Uterus (tissue), 4 donors: ENCODE results near the gene HMX1. TPM values are rescaled to one million over a fixed set of nuclear protein-coding genes. Genes with fewer than 3 reads are reported as not detected.

Experiments
- DNase-seq, 2 donors: peaks; one replicate each; pipeline ENCODE4 v3.0.0-alpha.2; 2019 to 2020
- H3K27ac ChIP-seq, 2 donors: fragments of 200-600 bp; sonication (generic); 1 replicate in 1 of 2; 2 replicates in 1 of 2; pipeline ENCODE4 v1.5.1; 2016 to 2018
- H3K27me3 ChIP-seq, 2 donors: fragments of 200-600 bp; sonication (generic); one replicate each; pipeline ENCODE4 v1.5.1; 2018 to 2019; ENCODE audit warnings: control low read depth in 1 of 2
- H3K36me3 ChIP-seq, 2 donors: fragments of 200-600 bp; sonication (generic); one replicate each; pipeline ENCODE4 v1.5.1; 2019; ENCODE audit warnings: control low read depth in 1 of 2
- H3K4me1 ChIP-seq, 2 donors: fragments of 200-600 bp; sonication (generic); one replicate each; pipeline ENCODE4 v1.5.1; 2018 to 2019; ENCODE audit warnings: control low read depth in 1 of 2
- H3K4me3 ChIP-seq, 2 donors: fragments of 200-600 bp; sonication (generic); 1 replicate in 1 of 2; 2 replicates in 1 of 2; pipeline ENCODE4 v1.5.1; 2018 to 2019; ENCODE audit warnings: mild to moderate bottlenecking in 1 of 2
- H3K9me3 ChIP-seq, 2 donors: fragments of 200-600 bp; sonication (generic); one replicate each; pipeline ENCODE4 v1.5.1; 2019; ENCODE audit warnings: control low read depth in 1 of 2
- POLR2A ChIP-seq, 2 donors: fragments of 450-650 bp; IDR thresholded peaks; one replicate each; pipeline ENCODE4 v1.6.1; 2016; ENCODE audit warnings: antibody characterized with exemption in 2 of 2, mild to moderate bottlenecking in 1 of 2, moderate library complexity in 1 of 2
- intact Hi-C: fragments of 100-400 bp; cut with DNase I; formaldehyde crosslinking; loops from one replicate; pipeline ENCODE4 v1.15.1; 2023; ENCODE audit warnings: low total_unique reads
- total RNA-seq, 4 donors: library from RNA; depleted of rRNA in 3 of 4; stranded (reverse); fragments of >200 nt in 3 of 4; gene quantifications; one replicate each; pipeline versions ENCODE4 v1.1.0 to v1.2.4, GENCODE V29; 2014 to 2023
- TF ChIP-seq, protein P1 (sequence below), 4 experiments: fragments of 200-600 bp in 2 of 4; fragments of 450-650 bp in 2 of 4; sonication (generic) in 2 of 4; IDR thresholded peaks; one replicate each; pipeline ENCODE4 v1.5.1; 2016 to 2019; ENCODE audit warnings: antibody characterized with exemption in 4 of 4, mild to moderate bottlenecking in 2 of 4, moderate library complexity in 1 of 4
- donor health status: DM: yes; HTN: yes; CAD: no.

The HMX1 gene
- total RNA-seq, 4 donors from 2014 or later, result 0.21 TPM; not detected in 3

DNA sequence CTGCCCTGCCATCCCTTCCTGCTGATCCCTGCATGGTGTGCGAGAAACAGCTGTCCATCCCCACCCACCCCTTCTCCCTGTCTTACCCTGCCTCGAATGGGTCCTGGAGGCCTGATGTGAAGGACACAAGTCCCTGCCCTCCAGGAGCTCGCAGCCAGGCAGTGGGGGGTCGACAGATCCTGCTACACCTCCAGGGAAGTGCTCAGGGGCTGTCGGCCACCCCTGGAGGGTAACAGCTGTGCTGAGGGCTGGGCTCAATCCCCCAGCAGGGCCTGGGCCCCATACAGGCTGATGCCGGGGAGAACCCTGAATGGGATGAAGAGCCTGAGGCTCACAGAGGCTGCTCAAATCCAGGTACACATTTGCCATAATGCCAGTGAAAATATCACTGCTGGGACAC is 17.6 kb downstream of the HMX1 start:
- no peak overlapping the region for H3K4me3 ChIP-seq
- no peak for DNase-seq
- no peak overlapping the region for H3K27ac ChIP-seq
- TF ChIP-seq POLR2A (IDR thresholded peaks at IDR 0.05), result no peak
- TF ChIP-seq, protein P1, sequence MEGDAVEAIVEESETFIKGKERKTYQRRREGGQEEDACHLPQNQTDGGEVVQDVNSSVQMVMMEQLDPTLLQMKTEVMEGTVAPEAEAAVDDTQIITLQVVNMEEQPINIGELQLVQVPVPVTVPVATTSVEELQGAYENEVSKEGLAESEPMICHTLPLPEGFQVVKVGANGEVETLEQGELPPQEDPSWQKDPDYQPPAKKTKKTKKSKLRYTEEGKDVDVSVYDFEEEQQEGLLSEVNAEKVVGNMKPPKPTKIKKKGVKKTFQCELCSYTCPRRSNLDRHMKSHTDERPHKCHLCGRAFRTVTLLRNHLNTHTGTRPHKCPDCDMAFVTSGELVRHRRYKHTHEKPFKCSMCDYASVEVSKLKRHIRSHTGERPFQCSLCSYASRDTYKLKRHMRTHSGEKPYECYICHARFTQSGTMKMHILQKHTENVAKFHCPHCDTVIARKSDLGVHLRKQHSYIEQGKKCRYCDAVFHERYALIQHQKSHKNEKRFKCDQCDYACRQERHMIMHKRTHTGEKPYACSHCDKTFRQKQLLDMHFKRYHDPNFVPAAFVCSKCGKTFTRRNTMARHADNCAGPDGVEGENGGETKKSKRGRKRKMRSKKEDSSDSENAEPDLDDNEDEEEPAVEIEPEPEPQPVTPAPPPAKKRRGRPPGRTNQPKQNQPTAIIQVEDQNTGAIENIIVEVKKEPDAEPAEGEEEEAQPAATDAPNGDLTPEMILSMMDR (IDR thresholded peaks at IDR 0.05), result no peak
- peaks cover 0 to 16% of the 10 kb centered on the region in 2 donors for H3K4me1 ChIP-seq
- intact Hi-C loops, result no loop called here
- H3K36me3 ChIP-seq, result no peaks in the 10 kb centered on the region
- no peaks in the 10 kb centered on the region for H3K9me3 ChIP-seq
- peaks cover 0 to 37% of the 10 kb centered on the region in 2 donors for H3K27me3 ChIP-seq

DNA sequence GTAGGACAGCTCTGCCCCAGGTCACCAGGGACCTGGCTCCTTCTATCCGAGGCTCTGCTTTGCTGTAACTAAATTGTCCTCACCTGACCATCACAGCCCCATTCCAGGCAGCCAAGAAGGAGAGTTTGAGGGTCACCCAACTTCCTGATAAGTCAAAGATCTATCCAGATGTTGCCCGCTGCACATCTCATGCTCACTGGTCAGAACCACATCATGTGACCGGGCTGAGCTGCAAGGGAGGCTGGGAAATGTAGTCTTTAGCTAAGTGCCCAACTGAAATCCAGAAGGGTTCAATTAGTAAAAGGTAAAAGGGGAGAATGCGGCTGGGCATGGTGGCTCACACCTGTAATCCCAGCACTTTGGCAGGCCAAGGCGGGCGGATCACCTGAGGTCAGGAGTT is 18.4 kb downstream of the HMX1 start:
- no peak for DNase-seq
- H3K4me1 ChIP-seq, result peaks cover 0 to 14% of the 10 kb centered on the region in 2 donors
- H3K27me3 ChIP-seq, result peaks cover 0 to 29% of the 10 kb centered on the region in 2 donors
- intact Hi-C loops, result no loop called here
- TF ChIP-seq POLR2A (IDR thresholded peaks at IDR 0.05), result no peak
- TF ChIP-seq, protein P1 (IDR thresholded peaks at IDR 0.05), result no peak
- H3K36me3 ChIP-seq, result no peaks in the 10 kb centered on the region
- no peaks in the 10 kb centered on the region for H3K9me3 ChIP-seq
- no peak overlapping the region for H3K27ac ChIP-seq
- no peak overlapping the region for H3K4me3 ChIP-seq

DNA sequence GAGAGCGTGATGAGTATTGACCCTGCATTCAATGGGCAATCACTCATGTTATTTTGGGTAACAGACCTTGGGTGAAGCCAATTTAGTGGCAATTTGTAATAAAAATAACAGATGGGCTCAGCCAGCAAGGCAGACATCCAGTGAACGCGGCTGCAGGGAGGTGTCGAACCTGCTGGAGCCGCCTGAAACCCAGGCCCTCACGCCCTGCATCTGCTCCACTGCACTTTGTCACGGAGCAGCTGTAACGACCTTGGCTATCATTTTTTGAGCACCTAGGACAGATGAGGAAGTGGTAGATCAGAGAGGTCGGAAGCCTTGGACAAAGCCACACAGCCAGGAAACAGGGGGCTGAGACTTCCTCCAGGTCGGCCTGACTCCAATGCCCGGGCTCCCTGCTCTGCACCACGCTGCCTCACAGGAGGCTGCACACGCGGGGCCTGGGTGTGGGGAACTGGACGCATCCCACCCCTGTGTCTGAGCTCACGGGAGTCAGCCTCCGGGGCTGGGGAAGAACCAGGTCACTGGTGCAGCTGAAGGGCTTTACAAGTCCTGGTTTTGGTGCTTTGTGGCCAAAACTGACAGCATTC is 19.4 kb downstream of the HMX1 start:
- Histone ChIP-seq H3K9me3 (no peaks in the 10 kb centered on the region), H3K4me1 (peaks cover 0 to 6% of the 10 kb centered on the region in 2 donors), H3K27ac (no peak overlapping the region), H3K27me3 (peaks cover 0 to 19% of the 10 kb centered on the region in 2 donors), H3K4me3 (no peak overlapping the region), H3K36me3 (no peaks in the 10 kb centered on the region)
- TF ChIP-seq POLR2A (IDR thresholded peaks at IDR 0.05), result no peak
- TF ChIP-seq, protein P1 (IDR thresholded peaks at IDR 0.05), result no peak
- intact Hi-C loops, result no loop called here
- no peak for DNase-seq

GRCh38 chr4:8851321-8852117 is 20.1 kb downstream of the HMX1 start:
- Histone ChIP-seq H3K4me3 (no peak overlapping the region), H3K27me3 (peaks cover 0 to 12% of the 10 kb centered on the region in 2 donors), H3K4me1 (no peaks in the 10 kb centered on the region), H3K36me3 (no peaks in the 10 kb centered on the region), H3K9me3 (no peaks in the 10 kb centered on the region), H3K27ac (no peak overlapping the region)
- DNase-seq, result no peak
- TF ChIP-seq, protein P1 (IDR thresholded peaks at IDR 0.05), result no peak
- TF ChIP-seq POLR2A (IDR thresholded peaks at IDR 0.05), result no peak
- intact Hi-C loops, result no loop called here

DNA sequence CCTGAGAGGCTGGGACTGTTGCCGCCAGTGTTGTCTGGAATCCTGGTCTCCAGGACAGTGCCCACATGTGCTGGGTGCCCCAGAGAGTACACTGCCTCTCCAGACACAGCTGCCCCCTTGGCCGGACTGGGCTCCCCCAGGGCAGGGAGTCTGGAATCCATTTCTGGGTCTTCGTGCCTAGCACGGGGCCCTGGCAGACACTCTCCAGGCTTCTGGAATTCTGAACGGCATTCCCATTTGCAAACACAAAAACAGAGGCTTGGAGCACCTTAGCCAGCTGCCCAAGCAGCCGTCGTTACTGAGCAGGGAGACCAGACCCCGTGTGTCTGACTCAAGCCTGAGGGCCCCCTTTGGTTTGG is 20.8 kb downstream of the HMX1 start:
- no peak for DNase-seq
- Histone ChIP-seq H3K27ac (no peak overlapping the region), H3K4me3 (no peak overlapping the region), H3K9me3 (no peaks in the 10 kb centered on the region), H3K4me1 (no peaks in the 10 kb centered on the region), H3K36me3 (no peaks in the 10 kb centered on the region), H3K27me3 (peaks cover 0 to 10% of the 10 kb centered on the region in 2 donors)
- intact Hi-C loops, result no loop called here
- TF ChIP-seq POLR2A (IDR thresholded peaks at IDR 0.05), result no peak
- TF ChIP-seq, protein P1 (IDR thresholded peaks at IDR 0.05), result no peak
